HepG2 (cell line): ENCODE measurements around the gene CA11. TPM values are rescaled to one million over a fixed set of nuclear protein-coding genes. Genes with fewer than 3 reads are reported as not detected.

ENCODE experiments used
- ATAC-seq: fragments of 200-7000 bp; cut with Tn5 transposase; 3 replicates; pipeline ENCODE4 v1.9.1; 2020; ENCODE audit warnings: mild to moderate bottlenecking, moderate library complexity
- BruUV-seq: library from RNA; stranded (reverse); fragments of 400-500 nt; replicated peaks from 2 replicates; lab custom pipeline; 2021; lab: Mats Ljungman, UMichigan
- CTCF ChIA-PET: fragments of 300-600 bp; formaldehyde crosslinking; extraction: SDS; loops from one replicate; lab custom pipeline; 2021; ENCODE audit warnings: low total read pairs, inconsistent platforms, low intra/inter-chr PET ratio; lab: Yijun Ruan, JAX
- POLR2A ChIA-PET: fragments of 350-600 bp; sonication (Branson Sonifier 250); formaldehyde crosslinking; loops from one replicate; lab custom pipeline; 2020; ENCODE audit warnings: antibody characterized with exemption, inconsistent platforms; lab: Yijun Ruan, JAX
- DNase-seq: peaks from one replicate; pipeline ENCODE4 v3.0.0-alpha.2; 2015; ENCODE audit warnings: low spot score
- FAIRE-seq: peaks from 3 replicates; lab custom pipeline; 2011; peaks lifted over from hg19 to GRCh38; lab: Jason Lieb, UNC
- H2AFZ ChIP-seq: one replicate; pipeline ENCODE4 v1.6.1; 2011; ENCODE audit warnings: low read length, inconsistent platforms
- H3K27ac ChIP-seq: fragments of 300-600 bp; 3 replicates; pipeline ENCODE4 v1.8.0; 2011; ENCODE audit warnings: mixed run types, mild to moderate bottlenecking, mixed read lengths, low read length, inconsistent platforms; ENCODE audit not compliant: insufficient read depth; ENCODE audit errors: extremely low read length
- H3K27me3 ChIP-seq, 2 experiments: fragments of 200-600 bp in 1 of 2; 2 replicates in 1 of 2; 3 replicates in 1 of 2; pipeline versions ENCODE4 v1.6.0 to v1.8.0; 2011; ENCODE audit warnings: low read length in 2 of 2, mild to moderate bottlenecking in 2 of 2, moderate library complexity in 2 of 2, inconsistent platforms in 1 of 2; ENCODE audit not compliant: insufficient read depth in 2 of 2, control insufficient read depth in 1 of 2
- H3K36me3 ChIP-seq, 2 experiments: fragments of 200-600 bp in 1 of 2; replicated peaks in 1 of 2; 2 replicates in 1 of 2; 3 replicates in 1 of 2; pipeline versions ENCODE4 v1.5.1 to v1.8.0; 2011; ENCODE audit warnings: low read length in 2 of 2, inconsistent platforms in 1 of 2; ENCODE audit not compliant: insufficient read depth in 2 of 2, control insufficient read depth in 1 of 2
- H3K4me1 ChIP-seq: 2 replicates; pipeline ENCODE4 v1.5.1; 2012; ENCODE audit warnings: low read length, inconsistent platforms; ENCODE audit not compliant: insufficient read depth
- H3K4me2 ChIP-seq: 2 replicates; pipeline ENCODE4 v1.6.0; 2011; ENCODE audit warnings: low read depth, low read length, inconsistent platforms
- H3K4me3 ChIP-seq, 3 experiments: fragments of 200-600 bp in 1 of 3; sonication (generic), shearing (Covaris generic) in 1 of 3; replicated peaks in 1 of 3; 2 replicates each; pipeline ENCODE4 v1.5.1; 2011 to 2016; ENCODE audit warnings: low read length in 3 of 3, inconsistent platforms in 2 of 3, low read depth in 2 of 3, mild to moderate bottlenecking in 2 of 3, control low read depth in 1 of 3, mixed read lengths in 1 of 3; ENCODE audit not compliant: insufficient read depth in 1 of 3
- H3K79me2 ChIP-seq: one replicate; pipeline ENCODE4 v1.6.1; 2011; ENCODE audit warnings: low read length, inconsistent platforms; ENCODE audit not compliant: insufficient read depth
- H3K9ac ChIP-seq: 2 replicates; pipeline ENCODE4 v1.6.0; 2011; ENCODE audit warnings: mild to moderate bottlenecking, low read depth, low read length, inconsistent platforms; ENCODE audit not compliant: insufficient read depth
- H3K9me3 ChIP-seq: 2 replicates; pipeline ENCODE4 v1.5.1; 2012; ENCODE audit warnings: mild to moderate bottlenecking, low read length
- H4K20me1 ChIP-seq: 2 replicates; pipeline ENCODE4 v1.6.0; 2011; ENCODE audit warnings: inconsistent platforms, mild to moderate bottlenecking, low read length, moderate library complexity; ENCODE audit not compliant: insufficient read depth
- AGO1 ChIP-seq: fragments of 200-400 bp; formaldehyde crosslinking; IDR thresholded peaks from 2 replicates; pipeline ENCODE4 v1.6.1; 2017; ENCODE audit warnings: mild to moderate bottlenecking, low read depth, low read length, moderate library complexity; ENCODE audit not compliant: poor library complexity, severe bottlenecking
- AGO2 ChIP-seq: fragments of 200-400 bp; formaldehyde crosslinking; optimal IDR thresholded peaks from 2 replicates; pipeline ENCODE3; 2017; ENCODE audit warnings: mild to moderate bottlenecking, low read depth, low read length, moderate library complexity
- CSRNP1 ChIP-seq: sonication (generic); formaldehyde crosslinking; IDR thresholded peaks from 2 replicates; pipeline ENCODE4 v1.8.1; 2023; ENCODE audit warnings: mild to moderate bottlenecking, missing genetic modification reagents
- HNRNPL ChIP-seq: fragments of 200-400 bp; formaldehyde crosslinking; IDR thresholded peaks from 2 replicates; pipeline ENCODE4 v1.6.1; 2017; ENCODE audit warnings: mild to moderate bottlenecking, low read depth, low read length
- HNRNPLL ChIP-seq: fragments of 200-400 bp; formaldehyde crosslinking; IDR thresholded peaks from 2 replicates; pipeline ENCODE4 v1.6.1; 2017; ENCODE audit warnings: mild to moderate bottlenecking, low read depth, low read length; ENCODE audit not compliant: poor library complexity, severe bottlenecking
- HOXA3 ChIP-seq: sonication (generic); formaldehyde crosslinking; IDR thresholded peaks from 2 replicates; pipeline ENCODE4 v1.5.0; 2020; ENCODE audit warnings: missing genetic modification reagents
- POLR2G ChIP-seq: fragments of 200-400 bp; formaldehyde crosslinking; IDR thresholded peaks from 2 replicates; pipeline ENCODE4 v1.6.1; 2018; ENCODE audit warnings: mild to moderate bottlenecking, low read depth, low read length, moderate library complexity
- RBFOX2 ChIP-seq: fragments of 200-400 bp; formaldehyde crosslinking; IDR thresholded peaks from 2 replicates; pipeline ENCODE4 v1.6.1; 2017; ENCODE audit warnings: low read depth, mild to moderate bottlenecking, low read length
- SIX1 ChIP-seq: sonication (generic); formaldehyde crosslinking; IDR thresholded peaks from 2 replicates; pipeline ENCODE4 v1.4.0; 2020; ENCODE audit warnings: missing genetic modification reagents, borderline replicate concordance
- SYNCRIP ChIP-seq: fragments of 200-400 bp; formaldehyde crosslinking; IDR thresholded peaks from 2 replicates; pipeline ENCODE4 v1.6.1; 2018; ENCODE audit warnings: mild to moderate bottlenecking, low read depth, low read length; ENCODE audit not compliant: insufficient read depth
- ZBTB3 ChIP-seq: sonication (generic); formaldehyde crosslinking; IDR thresholded peaks from 2 replicates; pipeline ENCODE4 v1.4.0; 2020; ENCODE audit warnings: low read depth, mild to moderate bottlenecking, moderate library complexity, missing genetic modification reagents, borderline replicate concordance
- ZBTB7B ChIP-seq: sonication (generic); formaldehyde crosslinking; IDR thresholded peaks from 2 replicates; pipeline ENCODE4 v1.4.0; 2020; ENCODE audit warnings: missing genetic modification reagents
- ZC3H13 ChIP-seq: sonication (generic); formaldehyde crosslinking; IDR thresholded peaks from 2 replicates; pipeline ENCODE4 v1.8.1; 2023; ENCODE audit warnings: mild to moderate bottlenecking, missing genetic modification reagents, moderate library complexity
- ZNF724P ChIP-seq: sonication (generic); formaldehyde crosslinking; IDR thresholded peaks from 2 replicates; pipeline ENCODE4 v1.8.0; 2022; ENCODE audit warnings: missing genetic modification reagents, borderline replicate concordance
- WGBS: methylation state at CpG from one replicate; pipeline ENCODE4 v1.1.6; 2017; ENCODE audit warnings: low lambda C conversion rate; 5-methylcytosine and 5-hydroxymethylcytosine counted together
- in situ Hi-C: cut with HindIII; loops from 2 replicates; pipeline ENCODE4 v1.10.0; 2017; ENCODE audit warnings: low pct_unique_long_range_greater_than_20kb; ENCODE audit not compliant: extremely low pct_ligation_motif_present
- intact Hi-C: fragments of 100-400 bp; cut with micrococcal nuclease; formaldehyde crosslinking; loops from one replicate; pipeline ENCODE4 v1.10.0; 2022; ENCODE audit not compliant: unreplicated experiment
- polyA plus RNA-seq, 8 experiments: library from polyadenylated mRNA; depleted of rRNA in 3 of 8; stranded (reverse) in 7 of 8; unstranded in 1 of 8; fragments of >200 nt; fragmentation: Illumina TruSeq in 4 of 8; extraction: Trizol in 4 of 8; gene quantifications; 2 replicates each; pipeline versions ENCODE4 v1.2.1 to v1.2.3, GENCODE V29; 2011 to 2016; ENCODE audit warnings: low read depth in 4 of 8, missing spikeins in 1 of 8, mixed read lengths in 1 of 8; ENCODE audit not compliant: insufficient read depth in 1 of 8
- total RNA-seq, 5 experiments: library from RNA; depleted of rRNA; stranded (reverse); fragments of >200 nt; fragmentation: Illumina TruSeq; extraction: Trizol; gene quantifications; 2 replicates each; pipeline ENCODE4 v1.2.3, GENCODE V29; 2016; ENCODE audit warnings: low read depth in 1 of 5
- TF ChIP-seq, protein P1 (sequence below): sonication (generic); formaldehyde crosslinking; IDR thresholded peaks from 2 replicates; pipeline ENCODE4 v1.4.0; 2020; ENCODE audit warnings: mild to moderate bottlenecking, low read depth, missing genetic modification reagents

Gene CA11
- total and polyA plus RNA-seq, 2 of the 13 experiments (the other 11 are each of a cell fraction or from before 2014, with no cell fraction given) = 0.41 to 0.58 TPM

GRCh38 chr19:48629599-48630295 lies 16.2 kb downstream of the CA11 start:
- intact Hi-C loops = no loop called here
- 0 out of 2 replicates have a peak, but pooled peaks have one; percentile 31 for TF ChIP-seq HOXA3 (CRISPR knock-in tag)
- no peak for TF ChIP-seq ZBTB3
- peak; percentile 72 for TF ChIP-seq RBFOX2
- peak; percentile 15 for TF ChIP-seq HNRNPLL
- TF ChIP-seq ZBTB7B (CRISPR knock-in tag) = no peak
- TF ChIP-seq AGO1 = peak; percentile 93
- no peak for TF ChIP-seq SIX1 (CRISPR knock-in tag)
- TF ChIP-seq ZC3H13 (CRISPR knock-in tag) = peak; percentile 48; the same call in 1 of the 2 replicates
- 0 out of 2 replicates have a peak, but pooled peaks have one; percentile 5 for TF ChIP-seq CSRNP1 (CRISPR knock-in tag)
- TF ChIP-seq AGO2 = peak; percentile 93
- TF ChIP-seq HNRNPL = 0 out of 2 replicates have a peak, but pooled peaks have one; percentile 49
- no peak for TF ChIP-seq SYNCRIP
- 0 out of 2 replicates have a peak, but pooled peaks have one; percentile 30 for TF ChIP-seq ZNF724P
- 0 out of 2 replicates have a peak, but pooled peaks have one; percentile 18 for TF ChIP-seq POLR2G
- TF ChIP-seq, protein P1, sequence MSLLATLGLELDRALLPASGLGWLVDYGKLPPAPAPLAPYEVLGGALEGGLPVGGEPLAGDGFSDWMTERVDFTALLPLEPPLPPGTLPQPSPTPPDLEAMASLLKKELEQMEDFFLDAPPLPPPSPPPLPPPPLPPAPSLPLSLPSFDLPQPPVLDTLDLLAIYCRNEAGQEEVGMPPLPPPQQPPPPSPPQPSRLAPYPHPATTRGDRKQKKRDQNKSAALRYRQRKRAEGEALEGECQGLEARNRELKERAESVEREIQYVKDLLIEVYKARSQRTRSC (CRISPR knock-in tag) = no peak
- TF ChIP-seq, all 625 proteins: peak for 10
- Histone ChIP-seq H3K4me2 (no peak overlapping the region), H2AFZ (no peak overlapping the region), H3K4me1 (peaks cover 64% of the 10 kb centered on the region), H3K9ac (no peak overlapping the region), H4K20me1 (no peaks in the 10 kb centered on the region), H3K9me3 (no peaks in the 10 kb centered on the region), H3K36me3 (no peaks in the 10 kb centered on the region), H3K79me2 (no peaks in the 10 kb centered on the region), H3K4me3 (no peak overlapping the region), H3K27ac (no peak overlapping the region), H3K27me3 (no peaks in the 10 kb centered on the region)
- in situ Hi-C loops = no loop called here
- DNase-seq = no peak
- FAIRE-seq = no peak
- WGBS = 94% methylated on average over 37 of the region's 48 CpGs
- CTCF ChIA-PET = no interaction called here
- POLR2A ChIA-PET = interaction anchor here (5.8 kb wide), 1 partner anchor 11 kb away, joined by 61 read pairs; the partner anchor contains the start of genes RPL18 and SPHK2
- BruUV-seq = no TSS peak
- ATAC-seq = no peak
